Panc1 (cell line): ENCODE measurements around the gene TREM1. TPM values are rescaled to one million over a fixed set of nuclear protein-coding genes. Genes with fewer than 3 reads are reported as not detected.

Source experiments
- ATAC-seq: fragments of 200-7000 bp; cut with Tn5 transposase; 2 replicates; pipeline ENCODE4 v1.9.1; 2020; ENCODE audit warnings: mild to moderate bottlenecking, moderate library complexity
- BruUV-seq: library from RNA; stranded (reverse); fragments of 400-500 nt; replicated peaks from 2 replicates; lab custom pipeline; 2021; lab: Mats Ljungman, UMichigan
- CTCF ChIA-PET: fragments of 300-600 bp; sonication (Branson Sonifier 250); formaldehyde crosslinking; loops from one replicate; lab custom pipeline; 2022; ENCODE audit warnings: antibody characterized with exemption; lab: Charles Lee
- POLR2A ChIA-PET: fragments of 300-600 bp; sonication (Branson Sonifier 250); formaldehyde crosslinking; loops from one replicate; lab custom pipeline; 2022; ENCODE audit warnings: antibody characterized with exemption; lab: Charles Lee
- DNase-seq: peaks from one replicate; pipeline ENCODE4 v3.0.0-alpha.2; 2010; ENCODE audit warnings: low read depth, low spot score
- H3K27ac ChIP-seq: 2 replicates; pipeline ENCODE4 v1.5.1; 2011; ENCODE audit warnings: mild to moderate bottlenecking, low read length, inconsistent platforms
- H3K27me3 ChIP-seq: fragments of 200-500 bp; sonication (Bioruptor generic); 2 replicates; pipeline ENCODE4 v1.6.0; 2014; ENCODE audit warnings: low read length, inconsistent platforms; ENCODE audit not compliant: control insufficient read depth, insufficient read depth
- H3K36me3 ChIP-seq: fragments of 200-500 bp; sonication (Bioruptor generic); 2 replicates; pipeline ENCODE4 v1.5.1; 2014; ENCODE audit warnings: inconsistent platforms, mild to moderate bottlenecking, low read length, moderate library complexity; ENCODE audit not compliant: control insufficient read depth, insufficient read depth
- H3K4me1 ChIP-seq: 2 replicates; pipeline ENCODE4 v1.5.1; 2011; ENCODE audit warnings: inconsistent platforms, mild to moderate bottlenecking, low read length, moderate library complexity; ENCODE audit not compliant: control insufficient read depth, insufficient read depth
- H3K4me3 ChIP-seq, 2 experiments: 2 replicates each; pipeline ENCODE4 v1.5.1; 2011 to 2012; ENCODE audit warnings: low read depth in 2 of 2, low read length in 2 of 2, mild to moderate bottlenecking in 2 of 2, inconsistent platforms in 1 of 2, moderate library complexity in 1 of 2
- H3K9me3 ChIP-seq: fragments of 200-500 bp; sonication (Bioruptor generic); 2 replicates; pipeline ENCODE4 v1.5.1; 2014; ENCODE audit warnings: low read depth, mild to moderate bottlenecking, inconsistent platforms, low read length, moderate library complexity; ENCODE audit not compliant: control insufficient read depth, insufficient read depth
- CTCF ChIP-seq: fragments of 450-650 bp; IDR thresholded peaks from 2 replicates; pipeline ENCODE4 v1.5.1; 2017; ENCODE audit warnings: mild to moderate bottlenecking
- POLR2AphosphoS5 ChIP-seq: IDR thresholded peaks from 2 replicates; pipeline ENCODE4 v1.6.1; 2012; ENCODE audit warnings: mild to moderate bottlenecking, low read depth, low read length, moderate library complexity
- REST ChIP-seq, 2 experiments: IDR thresholded peaks; 2 replicates each; pipeline ENCODE4 v1.6.1; 2011 to 2012; ENCODE audit warnings: low read depth in 2 of 2, control low read depth in 1 of 2, low read length in 1 of 2, mild to moderate bottlenecking in 1 of 2, moderate library complexity in 1 of 2; ENCODE audit not compliant: insufficient read depth in 1 of 2
- SIN3A ChIP-seq: IDR thresholded peaks from 2 replicates; pipeline ENCODE4 v1.6.1; 2012; ENCODE audit warnings: low read depth, mild to moderate bottlenecking, low read length, moderate library complexity, borderline replicate concordance; ENCODE audit not compliant: insufficient read depth
- TCF7L2 ChIP-seq: IDR thresholded peaks from 2 replicates; pipeline ENCODE4 v1.6.1; 2011; ENCODE audit warnings: mild to moderate bottlenecking, low read depth, low read length, inconsistent platforms
- in situ Hi-C: cut with HindIII; loops from 2 replicates; pipeline ENCODE4 v1.10.0; 2016; ENCODE audit warnings: low sequenced_read_pairs, low pct_unique_long_range_greater_than_20kb
- intact Hi-C: fragments of 100-400 bp; cut with micrococcal nuclease; formaldehyde crosslinking; loops from one replicate; pipeline ENCODE4 v1.10.0; 2022; ENCODE audit not compliant: unreplicated experiment
- total RNA-seq: library from RNA; stranded (reverse); gene quantifications from one replicate; pipeline ENCODE4 v1.2.1, GENCODE V29; 2021; ENCODE audit not compliant: unreplicated experiment

The TREM1 gene
- total RNA-seq, 1 experiment from 2014 or later: not detected

- DNase-seq (no peak), ATAC-seq (no peak)
- no peaks in the 10 kb centered on the region for H3K36me3 ChIP-seq
- in situ Hi-C loops: no loop called here
- POLR2A ChIA-PET: no interaction called here
- peaks cover 17% of the 10 kb centered on the region for H3K27me3 ChIP-seq
- TF ChIP-seq TCF7L2 (no peak), REST (IDR thresholded peaks at IDR 0.05; ENCODE audit: insufficient read depth in 1 of 2, low read depth in 2 of 2, low read length in 1 of 2) (no peak)
- H3K27ac ChIP-seq: no peak overlapping the region
- CTCF ChIA-PET: interaction anchor here (0.7 to 1.0 kb wide), 2 partner anchors 13 to 26 kb away, joined by 3 read pairs; no protein-coding TSS in a partner anchor
- no peak overlapping the region for H3K4me3 ChIP-seq
- no peaks in the 10 kb centered on the region for H3K9me3 ChIP-seq
- no TSS peak for BruUV-seq
- H3K4me1 ChIP-seq: no peaks in the 10 kb centered on the region
- intact Hi-C loops: no loop called here
Measured at GRCh38 chr6:41332842-41333736, 46.6 kb upstream of the TREM1 start.

DNA sequence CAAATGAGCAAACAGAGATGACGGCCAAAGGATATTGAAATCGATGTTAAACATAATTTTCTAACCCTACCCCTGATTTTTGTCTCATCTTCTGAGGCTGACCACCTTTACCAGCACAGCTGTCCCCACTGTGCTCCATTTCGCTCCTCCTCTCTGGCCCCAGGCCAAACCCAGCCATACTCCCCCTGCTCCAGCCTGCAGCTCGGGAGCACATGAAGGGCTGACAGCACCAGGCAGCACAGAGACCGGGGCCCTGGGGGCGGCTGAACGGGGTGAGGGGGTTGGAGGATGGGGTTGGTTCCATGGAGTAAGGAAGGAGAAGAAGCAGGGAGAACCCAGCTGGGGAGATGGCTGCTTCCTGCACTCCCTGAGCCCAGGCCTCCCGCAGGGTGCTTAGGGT is 45.8 kb upstream of the TREM1 start:
- in situ Hi-C loops (no loop called here), intact Hi-C loops (no loop called here)
- peaks cover 15% of the 10 kb centered on the region for H3K27me3 ChIP-seq
- no TSS peak for BruUV-seq
- H3K36me3 ChIP-seq: no peaks in the 10 kb centered on the region
- no peaks in the 10 kb centered on the region for H3K4me1 ChIP-seq
- ATAC-seq (no peak), DNase-seq (no peak)
- TF ChIP-seq POLR2AphosphoS5: no peak
- TF ChIP-seq CTCF: no peak
- TF ChIP-seq REST (IDR thresholded peaks at IDR 0.05; ENCODE audit: insufficient read depth in 1 of 2, low read depth in 2 of 2, low read length in 1 of 2): no peak
- no peak for TF ChIP-seq SIN3A
- no peak for TF ChIP-seq TCF7L2
- H3K9me3 ChIP-seq: no peaks in the 10 kb centered on the region
- CTCF ChIA-PET: interaction anchor here (0.7 kb wide), 1 partner anchor 25 kb away, joined by 3 read pairs; no protein-coding TSS in a partner anchor
- H3K4me3 ChIP-seq: no peak overlapping the region
- POLR2A ChIA-PET: no interaction called here
- no peak overlapping the region for H3K27ac ChIP-seq
